CD4-positive, alpha-beta T cell treated with Interleukin-12 subunit alpha and Interleukin-12 subunit beta, for 1 hour (primary cell): Measurements from ENCODE around the gene TWIST2.

Experiments used
- DNase-seq: peaks from one replicate; pipeline ENCODE4 v3.0.0-alpha.2; 2020

The TWIST2 gene

DNA sequence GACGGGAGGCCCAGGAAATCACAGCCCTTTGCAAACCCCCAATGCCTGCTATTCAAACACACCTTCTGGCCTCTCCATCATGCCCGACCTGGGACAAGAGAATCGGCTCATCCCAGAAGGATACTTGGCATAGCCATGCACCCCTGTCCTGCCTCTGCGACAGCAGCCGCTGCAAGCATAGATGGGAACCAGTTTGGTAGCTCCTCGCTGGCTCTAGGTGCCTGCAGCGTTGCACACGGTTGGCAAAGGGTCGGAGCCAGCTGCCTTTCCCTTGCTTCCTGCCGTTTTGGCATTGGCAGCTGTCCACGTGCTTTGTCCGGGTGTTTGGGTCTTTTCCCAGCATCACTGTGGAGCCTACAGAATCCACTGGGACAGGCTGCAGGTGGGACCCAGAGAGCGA is 76.9 kb downstream of the TWIST2 start:
- no peak for DNase-seq

GRCh38 chr2:238925281-238925680 is 77.4 kb downstream of the TWIST2 start:
- no peak for DNase-seq

- no peak for DNase-seq
Observed at GRCh38 chr2:238925816-238926521, 78.1 kb downstream of the TWIST2 start.

DNA sequence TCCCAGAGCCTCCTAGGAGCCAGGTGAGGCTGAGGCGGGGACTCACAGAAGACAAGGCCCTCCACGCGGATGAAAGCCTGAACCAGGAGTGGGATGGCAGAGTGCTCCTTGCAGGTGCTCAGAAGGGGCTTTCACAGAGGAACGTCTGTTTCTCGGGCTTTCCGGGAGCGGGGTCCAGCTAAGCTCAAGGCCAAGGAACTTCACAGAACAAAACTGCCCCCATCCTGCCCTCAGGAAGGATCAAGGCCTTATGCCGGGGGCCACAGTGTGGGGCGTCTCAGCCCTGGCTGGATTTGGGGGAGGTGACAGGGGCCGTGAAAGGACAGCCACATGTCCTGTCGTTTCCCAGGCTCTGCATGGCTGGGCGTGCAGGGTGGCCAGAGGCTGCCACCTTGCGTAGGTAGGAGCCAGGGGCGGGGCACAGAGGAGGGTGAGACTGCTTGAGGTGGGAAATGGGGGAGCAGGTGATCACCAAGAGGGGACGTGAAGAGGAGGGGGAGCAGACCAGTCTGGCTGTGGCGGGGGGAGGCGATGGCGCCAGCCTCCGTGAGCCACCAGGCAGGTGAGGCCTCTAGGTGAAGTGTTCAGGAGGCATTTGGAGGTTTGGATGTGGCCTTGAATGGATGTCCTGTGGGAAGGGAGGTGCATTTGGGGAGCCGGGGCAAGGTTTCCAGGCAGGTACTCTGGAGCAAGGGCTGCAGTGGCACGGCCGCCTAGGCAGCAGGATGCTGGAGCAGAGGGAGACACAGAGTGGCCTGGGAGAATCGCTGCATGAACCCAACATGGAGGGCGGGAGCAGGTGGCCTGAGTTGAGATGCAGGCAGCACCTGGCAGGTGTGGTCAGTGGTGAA is 79.1 kb downstream of the TWIST2 start:
- no peak for DNase-seq

DNA sequence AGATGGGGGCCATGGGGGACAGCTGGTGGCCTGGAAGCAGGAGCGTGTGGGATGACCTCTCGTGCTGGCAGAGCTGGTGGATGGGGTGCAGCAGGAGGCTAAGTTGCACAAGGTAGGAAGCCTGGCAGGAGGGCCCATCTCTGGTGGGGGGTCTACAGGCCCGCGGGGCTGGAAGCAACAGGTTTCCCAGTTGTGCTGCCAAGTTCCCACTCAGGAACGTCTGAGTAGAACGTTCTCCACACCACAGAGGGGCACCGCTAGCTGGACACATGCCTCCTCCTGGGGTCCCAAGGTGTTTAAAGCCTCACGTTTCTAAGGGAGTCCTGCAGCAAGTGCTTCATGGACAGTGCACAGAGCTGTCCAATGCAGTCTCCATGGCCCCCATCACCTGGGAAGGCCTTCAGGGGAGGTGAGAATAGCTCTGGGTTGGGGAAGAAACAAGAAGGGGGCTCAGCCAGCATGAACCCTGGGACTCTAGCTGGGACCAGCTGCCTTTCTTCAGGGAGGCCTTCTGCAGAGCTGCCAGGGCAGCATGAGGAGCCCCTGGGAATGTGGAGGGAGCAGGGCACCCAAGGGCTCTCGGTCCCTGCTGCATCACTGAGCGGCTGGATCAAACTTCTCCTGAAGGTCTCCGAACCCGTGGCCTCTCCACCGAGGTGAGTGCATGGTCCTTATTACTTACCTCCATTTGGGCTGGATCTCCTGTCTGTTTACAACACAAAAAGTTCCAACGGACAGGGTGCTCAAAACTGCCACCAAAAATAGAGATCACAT is 80.0 kb downstream of the TWIST2 start:
- no peak for DNase-seq

GRCh38 chr2:238928520-238929241 is 80.8 kb downstream of the TWIST2 start:
- no peak for DNase-seq

DNA sequence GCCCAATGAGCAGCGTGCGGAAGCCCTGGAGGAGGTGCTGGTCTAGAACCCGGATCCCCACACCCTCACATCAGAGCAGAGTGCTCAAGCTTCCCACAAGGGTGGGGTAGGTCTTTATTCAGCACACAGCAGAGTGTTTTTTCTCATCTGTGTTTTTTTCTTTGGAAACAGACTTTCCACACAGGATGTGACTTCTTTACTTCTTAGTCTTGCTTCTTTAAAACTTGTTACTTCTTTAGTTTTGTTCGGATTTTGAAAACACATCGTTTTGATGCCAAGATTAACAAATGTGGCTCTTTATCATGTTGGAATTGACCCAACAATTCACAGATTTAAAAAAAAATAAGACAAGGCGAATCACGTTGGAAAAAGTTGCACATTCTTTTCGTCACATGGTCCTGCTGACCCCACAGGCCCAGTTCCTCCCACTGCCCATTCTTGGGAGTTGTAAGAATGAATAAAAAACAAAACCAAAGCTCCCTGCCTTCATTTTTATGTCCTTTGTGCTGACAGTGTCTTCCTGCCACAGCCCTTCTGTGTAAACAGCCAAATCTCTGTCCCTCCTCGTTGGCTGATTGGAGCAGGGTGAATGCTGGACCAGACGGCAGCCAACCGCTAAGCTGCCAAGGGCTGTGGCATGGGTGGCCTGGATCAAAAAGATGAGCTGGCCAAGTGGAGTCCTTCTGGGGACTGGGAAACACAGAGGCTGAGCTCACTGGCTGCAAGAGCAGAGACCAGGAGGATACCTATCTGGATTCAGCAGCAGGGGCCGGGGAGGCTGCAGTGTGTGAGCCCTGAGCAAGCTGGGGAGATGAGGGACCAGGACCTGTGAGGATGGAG is 81.6 kb downstream of the TWIST2 start:
- no peak for DNase-seq

GRCh38 chr2:238930216-238930615 is 82.3 kb downstream of the TWIST2 start:
- DNase-seq: no peak

- no peak for DNase-seq
Observed at GRCh38 chr2:238936162-238937052, 88.5 kb downstream of the TWIST2 start.

DNA sequence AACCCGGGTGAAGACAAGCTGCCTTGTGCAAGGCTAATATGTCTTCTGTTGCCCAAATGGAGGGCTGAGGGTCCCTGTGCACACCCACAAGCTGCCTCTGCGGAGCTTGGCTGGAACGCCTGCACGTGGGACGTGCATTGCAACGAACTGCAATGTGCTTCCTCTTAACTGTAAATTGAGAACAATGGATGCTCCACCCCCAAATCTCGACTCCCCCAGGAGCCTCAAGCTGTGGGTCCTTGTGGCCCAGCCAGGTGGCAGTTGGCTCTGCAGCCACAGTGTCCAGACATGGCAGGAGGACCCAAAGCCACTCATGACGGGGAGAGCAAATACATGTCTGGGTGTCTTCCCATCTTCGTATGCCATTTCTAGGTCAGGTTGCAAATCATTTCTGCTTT is 90.1 kb downstream of the TWIST2 start:
- DNase-seq: no peak

DNA sequence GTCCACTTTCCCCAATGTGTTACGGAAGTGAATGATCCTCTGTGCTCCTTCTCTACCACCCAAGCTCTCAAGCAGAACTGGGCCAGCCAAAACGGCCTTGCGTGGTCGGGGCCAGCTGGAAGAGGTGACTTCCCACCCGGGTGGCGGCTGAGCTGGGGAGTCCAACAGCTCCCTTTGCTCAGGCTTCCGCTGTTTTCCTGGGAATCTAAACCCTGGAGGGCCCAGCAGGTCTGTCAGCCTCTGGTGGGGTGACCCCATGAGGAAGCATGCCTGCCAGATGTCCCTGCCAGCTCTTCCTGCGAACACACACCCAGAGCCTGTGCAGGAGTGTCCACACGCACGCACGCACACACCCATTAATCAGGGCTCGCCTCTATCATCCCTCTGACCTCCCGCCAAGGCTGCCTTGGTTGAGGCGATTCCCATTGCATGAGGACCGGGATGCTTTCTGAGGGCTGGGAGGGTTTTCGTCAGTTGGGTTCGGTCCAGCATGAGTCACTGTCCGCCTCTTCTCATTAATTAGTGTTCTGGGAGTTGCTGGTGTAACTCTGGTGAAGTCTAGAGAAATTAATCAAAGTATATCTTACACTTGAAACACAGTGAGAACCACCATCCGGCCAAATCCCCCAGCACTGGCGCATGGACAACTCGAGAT is 90.6 kb downstream of the TWIST2 start:
- no peak for DNase-seq

DNA sequence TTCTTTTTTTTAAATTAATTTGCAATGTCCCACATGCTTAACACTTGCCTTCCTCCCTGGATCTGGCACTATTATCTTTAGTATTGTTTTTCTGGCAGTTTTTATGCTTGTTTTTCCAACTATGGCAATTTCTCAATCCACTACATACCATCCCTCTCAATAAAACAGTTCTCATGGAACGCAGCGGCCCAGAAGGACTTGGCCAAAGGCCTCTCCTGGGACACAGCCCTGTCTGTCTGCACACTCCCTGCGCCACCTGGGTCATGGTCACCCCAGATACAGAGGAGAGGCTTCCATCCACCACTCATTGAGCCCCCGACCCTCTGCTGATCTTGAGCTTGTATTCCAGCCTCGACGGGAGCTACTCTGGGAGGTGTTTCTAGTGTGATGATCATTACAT is 91.2 kb downstream of the TWIST2 start:
- no peak for DNase-seq

DNA sequence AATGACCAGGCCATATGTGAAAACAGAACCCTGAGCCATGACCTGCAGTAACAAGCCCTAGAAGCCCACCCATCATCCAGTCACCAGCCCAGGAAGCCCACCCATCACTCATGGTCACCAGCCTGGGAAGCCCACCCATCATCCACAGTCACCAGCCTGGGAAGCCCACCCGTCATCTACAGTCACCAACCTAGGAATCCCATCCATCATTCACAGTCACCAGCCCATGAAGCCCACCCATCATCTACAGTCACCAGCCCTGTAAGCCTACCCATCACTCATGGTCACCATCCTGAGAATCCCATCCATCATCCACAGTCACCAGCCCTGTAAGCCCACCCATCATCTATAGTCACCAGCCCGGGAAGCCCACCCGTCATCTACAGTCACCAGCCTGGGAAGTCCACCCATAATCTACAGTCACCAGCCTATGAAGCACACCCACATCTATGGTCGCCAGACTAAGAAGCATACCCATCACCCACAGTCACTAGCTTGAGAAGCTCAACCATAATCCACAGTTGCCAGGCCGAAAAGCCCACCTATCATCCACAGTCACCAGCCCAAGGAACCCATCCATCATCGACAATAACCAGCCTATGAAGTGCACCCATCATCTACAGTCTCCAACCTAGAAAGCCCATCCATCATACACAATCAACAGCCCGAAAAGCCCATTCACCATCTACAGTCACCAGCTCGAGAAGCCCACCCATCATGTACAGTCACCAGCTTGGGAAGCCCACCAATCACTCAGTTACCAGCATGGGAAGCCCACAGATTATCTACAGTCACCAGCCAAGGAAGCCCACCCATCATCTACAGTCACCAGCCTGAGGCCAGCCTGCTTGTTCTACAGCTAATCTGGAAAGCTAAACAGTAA is 91.9 kb downstream of the TWIST2 start:
- DNase-seq: no peak

GRCh38 chr2:238940806-238941205 is 92.9 kb downstream of the TWIST2 start:
- DNase-seq: no peak

DNA sequence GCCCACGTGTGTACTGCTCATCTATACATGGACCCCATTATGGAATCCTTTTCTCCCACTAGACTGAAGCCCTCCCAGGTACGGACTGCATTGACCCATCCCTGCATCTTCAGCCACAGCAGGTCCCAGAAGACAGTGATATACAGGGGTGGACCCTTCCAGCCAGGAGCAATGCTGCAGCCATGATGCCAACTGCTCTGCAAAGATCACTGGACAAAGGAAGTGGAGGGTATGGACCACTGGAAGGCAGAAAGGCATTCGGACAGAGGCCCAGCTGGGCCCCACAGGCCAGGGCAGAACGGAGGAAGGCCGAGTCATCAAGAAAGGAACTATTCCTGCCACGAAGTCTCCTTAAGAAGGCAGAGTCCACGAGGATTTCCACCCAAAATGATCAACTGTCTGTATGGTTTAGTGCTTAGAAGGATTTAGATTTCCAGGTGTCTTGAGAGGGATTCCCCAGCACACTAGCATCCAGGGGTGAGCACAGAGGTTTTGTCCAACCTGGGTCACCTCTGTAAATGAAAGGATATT is 93.4 kb downstream of the TWIST2 start:
- DNase-seq: no peak

- DNase-seq: no peak
Observed at GRCh38 chr2:238942080-238942725, 94.3 kb downstream of the TWIST2 start.

DNA sequence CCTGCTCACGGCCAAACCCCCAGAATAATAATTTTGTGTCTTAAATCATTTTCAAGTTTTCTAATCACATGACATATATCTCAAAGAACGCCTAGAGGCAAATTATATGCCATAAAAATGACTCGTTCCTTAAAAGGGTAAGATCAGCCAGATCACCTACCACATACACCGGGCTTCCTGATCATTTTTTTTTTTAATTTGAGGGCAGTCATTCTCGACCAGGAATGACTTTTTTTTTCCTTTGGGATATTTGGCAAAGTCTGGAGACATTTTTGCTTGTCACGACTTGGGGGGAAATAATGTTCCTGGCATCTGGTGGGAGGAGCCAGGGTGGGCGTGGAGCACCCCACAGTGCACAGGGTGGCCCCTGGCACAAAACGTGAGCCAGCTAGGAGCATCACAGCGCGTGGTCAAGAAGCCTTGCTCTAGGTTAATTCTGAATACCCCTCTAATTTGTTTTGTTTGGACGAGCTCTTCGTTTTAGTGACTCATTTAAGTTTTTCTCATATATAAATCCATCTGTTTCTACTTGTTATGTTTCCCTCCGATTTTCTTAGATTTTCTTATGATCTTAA is 94.9 kb downstream of the TWIST2 start:
- DNase-seq: no peak
